22Rv1 (cell line): Measurements from ENCODE around the gene ANKRD39.

Experiments used
- ZFX ChIP-seq: fragments of 450-650 bp; IDR thresholded peaks from 2 replicates; pipeline ENCODE4 v1.6.1; 2017; ENCODE audit warnings: antibody characterized with exemption, borderline replicate concordance
- TF ChIP-seq, protein P1 (sequence below): fragments of 450-650 bp; IDR thresholded peaks from 2 replicates; pipeline ENCODE4 v1.5.1; 2017; ENCODE audit warnings: mild to moderate bottlenecking

- TF ChIP-seq, protein P1, sequence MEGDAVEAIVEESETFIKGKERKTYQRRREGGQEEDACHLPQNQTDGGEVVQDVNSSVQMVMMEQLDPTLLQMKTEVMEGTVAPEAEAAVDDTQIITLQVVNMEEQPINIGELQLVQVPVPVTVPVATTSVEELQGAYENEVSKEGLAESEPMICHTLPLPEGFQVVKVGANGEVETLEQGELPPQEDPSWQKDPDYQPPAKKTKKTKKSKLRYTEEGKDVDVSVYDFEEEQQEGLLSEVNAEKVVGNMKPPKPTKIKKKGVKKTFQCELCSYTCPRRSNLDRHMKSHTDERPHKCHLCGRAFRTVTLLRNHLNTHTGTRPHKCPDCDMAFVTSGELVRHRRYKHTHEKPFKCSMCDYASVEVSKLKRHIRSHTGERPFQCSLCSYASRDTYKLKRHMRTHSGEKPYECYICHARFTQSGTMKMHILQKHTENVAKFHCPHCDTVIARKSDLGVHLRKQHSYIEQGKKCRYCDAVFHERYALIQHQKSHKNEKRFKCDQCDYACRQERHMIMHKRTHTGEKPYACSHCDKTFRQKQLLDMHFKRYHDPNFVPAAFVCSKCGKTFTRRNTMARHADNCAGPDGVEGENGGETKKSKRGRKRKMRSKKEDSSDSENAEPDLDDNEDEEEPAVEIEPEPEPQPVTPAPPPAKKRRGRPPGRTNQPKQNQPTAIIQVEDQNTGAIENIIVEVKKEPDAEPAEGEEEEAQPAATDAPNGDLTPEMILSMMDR: no peak
- no peak for TF ChIP-seq ZFX
Observed at GRCh38 chr2:96878171-96878570, 20.4 kb upstream of the ANKRD39 start.
